Measurements from ENCODE around the gene PTGER1. TPM values are rescaled to one million over a fixed set of nuclear protein-coding genes. Genes with fewer than 3 reads are reported as not detected.

The PTGER1 gene
- total RNA-seq, 4 donors from 2014 or later = 0.23 to 4.6 (median 1.3) TPM

DNA sequence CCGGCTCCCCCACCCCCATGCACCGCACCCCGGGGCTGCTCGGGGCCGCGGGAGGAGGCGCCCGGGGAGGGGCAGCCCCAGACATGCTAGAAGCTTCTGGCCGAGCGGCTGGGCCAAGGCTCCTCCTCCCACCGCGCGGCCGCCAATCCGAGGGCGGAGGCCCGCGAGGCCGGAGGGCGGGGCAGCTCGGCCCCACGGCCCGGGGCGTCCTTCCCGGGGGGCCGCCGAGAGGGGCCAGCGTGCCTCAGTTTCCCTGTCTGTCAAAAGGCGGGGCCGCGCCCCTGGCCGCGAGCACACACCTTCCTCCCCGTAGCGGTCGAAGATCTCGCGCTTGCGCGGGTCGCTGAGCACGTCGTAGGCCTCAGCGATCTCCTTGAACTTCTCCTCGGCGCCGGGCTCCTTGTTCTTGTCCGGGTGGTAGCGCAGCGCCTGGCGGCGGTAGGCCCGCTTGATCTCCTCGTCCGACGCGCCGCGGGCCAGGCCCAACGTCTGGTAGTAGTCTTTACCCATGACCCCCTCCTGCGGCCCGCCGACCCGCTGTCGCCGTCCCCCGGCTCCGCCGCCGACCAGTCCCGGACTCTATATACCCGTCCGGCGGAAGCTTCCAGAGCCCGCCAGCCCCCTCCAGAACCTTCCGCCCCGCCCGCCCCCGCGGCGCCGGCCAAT, 42.8 kb upstream of the PTGER1 start, which contains the start of gene DNAJB1:
Gene DNAJB1 (minus strand): TSS at position 558 of the 666 bp plus-strand sequence. CDS start 48 bp downstream, at position 510.
- H3K9me3 ChIP-seq = no peaks in the 10 kb centered on the region
- H3K27ac ChIP-seq = peak within 1 kb of the TSS; percentile 96 to 99 (median 98)
- no peaks in the 10 kb centered on the region for H3K27me3 ChIP-seq
- peaks cover 0 to 50% (median 30%) of the 10 kb centered on the region in 3 donors for H3K4me1 ChIP-seq
- H3K36me3 ChIP-seq = peaks cover 0 to 39% of the 10 kb centered on the region in 2 donors
- peak; percentile 90 for ATAC-seq
- 2% methylated on average over 9 of the region's 82 CpGs; no CpG with 5 or more reads in 1 of the 2 donors for WGBS, 2 donors (ENCODE audit: low coverage in 1 of 2)
- peak; percentile 97 to 98 for TF ChIP-seq POLR2A (IDR thresholded peaks at IDR 0.05)
- TF ChIP-seq, protein P1, sequence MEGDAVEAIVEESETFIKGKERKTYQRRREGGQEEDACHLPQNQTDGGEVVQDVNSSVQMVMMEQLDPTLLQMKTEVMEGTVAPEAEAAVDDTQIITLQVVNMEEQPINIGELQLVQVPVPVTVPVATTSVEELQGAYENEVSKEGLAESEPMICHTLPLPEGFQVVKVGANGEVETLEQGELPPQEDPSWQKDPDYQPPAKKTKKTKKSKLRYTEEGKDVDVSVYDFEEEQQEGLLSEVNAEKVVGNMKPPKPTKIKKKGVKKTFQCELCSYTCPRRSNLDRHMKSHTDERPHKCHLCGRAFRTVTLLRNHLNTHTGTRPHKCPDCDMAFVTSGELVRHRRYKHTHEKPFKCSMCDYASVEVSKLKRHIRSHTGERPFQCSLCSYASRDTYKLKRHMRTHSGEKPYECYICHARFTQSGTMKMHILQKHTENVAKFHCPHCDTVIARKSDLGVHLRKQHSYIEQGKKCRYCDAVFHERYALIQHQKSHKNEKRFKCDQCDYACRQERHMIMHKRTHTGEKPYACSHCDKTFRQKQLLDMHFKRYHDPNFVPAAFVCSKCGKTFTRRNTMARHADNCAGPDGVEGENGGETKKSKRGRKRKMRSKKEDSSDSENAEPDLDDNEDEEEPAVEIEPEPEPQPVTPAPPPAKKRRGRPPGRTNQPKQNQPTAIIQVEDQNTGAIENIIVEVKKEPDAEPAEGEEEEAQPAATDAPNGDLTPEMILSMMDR (IDR thresholded peaks at IDR 0.05) = no peak
- TF ChIP-seq EP300 (IDR thresholded peaks at IDR 0.05) = no peak
- TF ChIP-seq POLR2AphosphoS5 (IDR thresholded peaks at IDR 0.05) = peak; percentile 95
- H3K4me3 ChIP-seq = peak within 1 kb of the TSS; percentile 82 to 94

DNA sequence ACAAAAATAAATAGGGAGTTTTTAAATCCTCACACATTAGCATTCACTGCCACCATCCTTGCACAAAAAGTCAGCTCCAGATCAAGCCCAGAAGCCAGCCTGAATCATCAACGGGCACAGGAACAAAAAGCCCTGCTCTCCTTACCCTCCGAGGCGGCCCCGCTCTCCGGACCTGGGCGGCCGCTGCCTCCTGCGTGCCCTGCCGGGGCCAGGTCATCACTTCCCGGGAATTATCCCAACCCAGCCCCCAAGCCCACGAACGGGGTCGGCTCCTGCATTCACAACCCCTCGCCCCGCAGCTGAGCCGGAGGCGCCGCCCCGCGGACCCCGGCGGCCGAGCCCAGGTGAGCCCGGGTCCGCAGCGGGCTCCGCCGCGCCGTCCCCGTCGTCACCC, 42.3 kb upstream of the PTGER1 start:
- TF ChIP-seq POLR2A (IDR thresholded peaks at IDR 0.05) = no peak
- TF ChIP-seq, protein P1 (IDR thresholded peaks at IDR 0.05) = no peak
- TF ChIP-seq POLR2AphosphoS5 (IDR thresholded peaks at IDR 0.05) = no peak
- TF ChIP-seq EP300 (IDR thresholded peaks at IDR 0.05) = no peak
- peaks cover 0 to 50% (median 30%) of the 10 kb centered on the region in 3 donors for H3K4me1 ChIP-seq
- peaks cover 0 to 41% of the 10 kb centered on the region in 2 donors for H3K36me3 ChIP-seq
- peak overlapping the region; percentile 82 to 94 for H3K4me3 ChIP-seq
- peak overlapping the region; percentile 96 to 99 (median 98) for H3K27ac ChIP-seq
- no peak for ATAC-seq
- H3K27me3 ChIP-seq = no peaks in the 10 kb centered on the region
- H3K9me3 ChIP-seq = no peaks in the 10 kb centered on the region
- 2% methylated on average over 9 of the region's 32 CpGs; no CpG with 5 or more reads in 1 of the 2 donors for WGBS, 2 donors (ENCODE audit: low coverage in 1 of 2)

DNA sequence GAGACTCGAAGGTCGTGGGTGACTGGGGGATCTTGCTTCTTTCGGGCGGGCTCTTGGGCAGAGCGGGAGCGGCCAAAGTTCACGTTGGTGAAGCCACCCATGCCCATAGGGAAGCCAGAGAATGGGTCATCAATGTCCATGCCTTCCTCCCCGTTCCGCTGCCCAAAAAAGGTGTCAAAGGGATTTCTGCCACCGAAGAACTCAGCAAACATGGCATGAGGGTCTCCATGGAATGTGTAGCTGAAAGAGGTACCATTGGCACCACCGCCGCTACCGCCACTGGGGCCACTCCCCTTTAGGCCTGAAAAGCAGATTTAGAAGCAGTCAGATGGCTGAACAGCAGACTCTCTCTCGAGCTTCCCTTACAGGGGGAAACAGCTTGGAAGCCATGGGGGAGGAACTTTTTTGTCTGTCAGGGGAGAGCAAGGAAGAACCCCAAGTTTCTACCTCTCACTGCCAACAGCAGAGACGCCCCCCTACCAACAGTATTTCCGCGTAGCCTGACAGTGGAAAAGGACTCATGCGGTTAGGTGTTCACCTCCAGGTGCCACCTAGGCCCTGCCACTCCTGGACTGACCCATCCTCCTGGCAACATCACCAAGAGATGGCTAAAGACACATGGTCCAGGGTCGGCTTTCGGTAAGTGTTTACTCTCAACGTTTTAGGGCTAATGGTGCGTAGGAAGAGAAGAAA, 41.7 kb upstream of the PTGER1 start:
- Histone ChIP-seq H3K27me3 (no peaks in the 10 kb centered on the region), H3K9me3 (no peaks in the 10 kb centered on the region), H3K4me3 (peak overlapping the region; percentile 82 to 94), H3K36me3 (peaks cover 0 to 41% of the 10 kb centered on the region in 2 donors), H3K4me1 (peaks cover 0 to 50% (median 30%) of the 10 kb centered on the region in 3 donors), H3K27ac (peak overlapping the region; percentile 96 to 99 (median 98))
- TF ChIP-seq EP300 (IDR thresholded peaks at IDR 0.05) (no peak), POLR2A (IDR thresholded peaks at IDR 0.05) (no peak), POLR2AphosphoS5 (IDR thresholded peaks at IDR 0.05) (no peak)
- TF ChIP-seq, protein P1 (IDR thresholded peaks at IDR 0.05) = no peak
- no peak for ATAC-seq
- 7 to 16% methylated on average over 3 to 12 of the region's 22 CpGs for WGBS, 2 donors (ENCODE audit: low coverage in 1 of 2)

DNA sequence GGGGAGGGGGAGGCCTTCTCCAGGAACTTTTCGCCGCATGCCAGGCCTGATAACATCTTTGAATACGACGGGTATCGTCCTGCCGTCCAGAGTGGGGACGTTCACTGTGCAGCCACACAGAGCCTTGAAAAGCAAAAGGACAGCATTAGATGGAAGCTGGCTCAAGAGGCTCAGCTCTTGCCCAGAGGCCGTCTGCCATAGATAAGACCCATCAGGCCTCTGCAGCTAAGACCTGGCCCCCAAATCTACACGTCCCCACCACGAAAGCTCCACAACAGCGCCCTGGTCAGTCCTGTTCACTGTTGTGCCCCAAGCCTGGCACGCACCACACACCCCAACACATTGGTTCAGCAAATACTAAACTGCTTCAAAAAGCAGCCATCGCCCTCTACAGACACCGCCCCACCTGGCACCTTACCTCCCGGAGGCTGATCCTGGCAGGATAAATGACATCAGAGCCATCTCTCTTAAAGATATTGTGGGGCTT, 40.9 kb upstream of the PTGER1 start:
- WGBS, 2 donors (ENCODE audit: low coverage in 1 of 2) = 62% methylated on average over 7 of the region's 15 CpGs; no CpG with 5 or more reads in 1 of the 2 donors
- H3K36me3 ChIP-seq = peaks cover 0 to 41% of the 10 kb centered on the region in 2 donors
- H3K4me1 ChIP-seq = peaks cover 0 to 53% (median 30%) of the 10 kb centered on the region in 3 donors
- ATAC-seq = no peak
- H3K4me3 ChIP-seq = peak overlapping the region; percentile 82 to 94
- no peak for TF ChIP-seq POLR2AphosphoS5 (IDR thresholded peaks at IDR 0.05)
- TF ChIP-seq, protein P1 (IDR thresholded peaks at IDR 0.05) = no peak
- TF ChIP-seq EP300 (IDR thresholded peaks at IDR 0.05) = no peak
- no peak for TF ChIP-seq POLR2A (IDR thresholded peaks at IDR 0.05)
- H3K27me3 ChIP-seq = no peaks in the 10 kb centered on the region
- H3K9me3 ChIP-seq = no peaks in the 10 kb centered on the region
- peak overlapping the region in 3 of 4 donors; percentile 55 to 99 (median 99) for H3K27ac ChIP-seq

All from gastroesophageal sphincter (tissue), 4 donors.